ENCODE results near the gene ABCA12. TPM values are rescaled to one million over a fixed set of nuclear protein-coding genes. Genes with fewer than 3 reads are reported as not detected.

ABCA12 gene
- total and polyA plus RNA-seq, 10 of the 15 experiments (the other 5 are each of a cell fraction or from before 2014, with no cell fraction given) = 1.2 to 12.1 (median 6.0) TPM

GRCh38 chr2:214895469-214895868, 243.0 kb downstream of the ABCA12 start:
- SMC1A ChIA-PET (ENCODE audit: uncharacterized antibody, unreplicated experiment) = no interaction called here

More at GRCh38 chr2:214895469-214895868, 243.0 kb downstream of the ABCA12 start:
- no peaks in the 10 kb centered on the region for H4K20me1 ChIP-seq (ENCODE audit: control insufficient read depth, insufficient read depth)
- peak; percentile 58 for TF ChIP-seq ZBTB40 (IDR thresholded peaks at IDR 0.05; ENCODE audit: borderline replicate concordance)
- TF ChIP-seq EED (IDR thresholded peaks at IDR 0.05; ENCODE audit: low read depth) = no peak
- CTCF ChIA-PET = no interaction called here
- no peak for FAIRE-seq
- no peaks in the 10 kb centered on the region for H3K36me3 ChIP-seq (ENCODE audit: control insufficient read depth in 2 of 2, insufficient read depth in 2 of 2, low read length in 1 of 2)
- RAD21 ChIA-PET (ENCODE audit: unreplicated experiment) = no interaction called here
- no peaks in the 10 kb centered on the region for H3K9me3 ChIP-seq (replicated peaks; ENCODE audit: control insufficient read depth, insufficient read depth, low read length)
- in situ Hi-C loops (cut with MboI) = no loop called here
- no peaks in the 10 kb centered on the region for H3K79me2 ChIP-seq (ENCODE audit: control insufficient read depth, insufficient read depth, low read length)
- no peak for DNase-seq (ENCODE audit: low read depth, low spot score)
- intact Hi-C loops (cut with micrococcal nuclease; ENCODE audit: unreplicated experiment) = no loop called here
- H3K27me3 ChIP-seq (replicated peaks in 1 of 2; ENCODE audit: control insufficient read depth in 2 of 2, insufficient read depth in 2 of 2, low read length in 1 of 2) = no peaks in the 10 kb centered on the region
- no peaks in the 10 kb centered on the region for H3K4me1 ChIP-seq (ENCODE audit: control insufficient read depth, insufficient read depth, low read length)
- BruUV-seq (replicated peaks) = no TSS peak
- ATAC-seq = no peak
- H2AFZ ChIP-seq (ENCODE audit: control insufficient read depth, low read depth, low read length) = no peak overlapping the region
- POLR2A ChIA-PET = no interaction called here
- no peak overlapping the region for H3K9ac ChIP-seq (ENCODE audit: control insufficient read depth, insufficient read depth, low read length)
- H3K4me3 ChIP-seq = no peak overlapping the region
- 100% methylated on average over 3 of the region's 3 CpGs for WGBS (ENCODE audit: insufficient coverage, insufficient replicate concordance, low lambda C conversion rate, missing lambda C conversion rate)
- no peak overlapping the region for H3K27ac ChIP-seq (ENCODE audit: control insufficient read depth, insufficient read depth)
- H3K4me2 ChIP-seq (ENCODE audit: control insufficient read depth, insufficient read depth) = no peak overlapping the region
